Loucy (cell line): ENCODE results near the gene YBX2.

ENCODE experiments used
- CTCF ChIP-seq: fragments of 200-600 bp; sonication (generic); conservative IDR thresholded peaks from 2 replicates; pipeline ENCODE4 v1.5.1; 2014; ENCODE audit warnings: mild to moderate bottlenecking, antibody characterized with exemption, low read length
- EZH2phosphoT487 ChIP-seq: fragments of 200-600 bp; IDR thresholded peaks from 2 replicates; pipeline ENCODE4 v1.6.1; 2018; ENCODE audit warnings: antibody characterized with exemption, mild to moderate bottlenecking, moderate library complexity, borderline replicate concordance

GRCh38 chr17:7334938-7335538, 40.6 kb upstream of the YBX2 start:
- TF ChIP-seq EZH2phosphoT487 (no peak), CTCF (no peak)
